Neural progenitor cell (in vitro differentiated cells): ENCODE results near the gene UTP3. TPM values are rescaled to one million over a fixed set of nuclear protein-coding genes. Genes with fewer than 3 reads are reported as not detected.
"Not testable (repeated sequence)": the region's sequence is repeated elsewhere in the genome, so short reads cannot be mapped to it uniquely, and the experiment has no call there.

Experiments used
- DNase-seq: peaks from one replicate; pipeline ENCODE4 v3.0.0-alpha.2; 2016; ENCODE audit warnings: low spot score
- H2AFZ ChIP-seq: fragments of 200-600 bp; sonication (generic); replicated peaks from 2 replicates; pipeline ENCODE4 v1.6.1; 2016; ENCODE audit warnings: antibody characterized with exemption
- H3F3A ChIP-seq: fragments of 200-600 bp; sonication (generic); 2 replicates; pipeline ENCODE4 v1.6.1; 2016; ENCODE audit warnings: antibody characterized with exemption, low read depth
- H3K27ac ChIP-seq: fragments of 200-600 bp; sonication (generic); 2 replicates; pipeline ENCODE4 v1.5.1; 2016; ENCODE audit warnings: mild to moderate bottlenecking
- H3K27me3 ChIP-seq: fragments of 200-600 bp; sonication (generic); 2 replicates; pipeline ENCODE4 v1.6.1; 2016; ENCODE audit warnings: mild to moderate bottlenecking, moderate library complexity
- H3K36me3 ChIP-seq: fragments of 200-600 bp; sonication (generic); 2 replicates; pipeline ENCODE4 v1.5.1; 2016
- H3K4me1 ChIP-seq: fragments of 200-600 bp; sonication (generic); 2 replicates; pipeline ENCODE4 v1.6.1; 2016; ENCODE audit warnings: mixed run types
- H3K4me2 ChIP-seq: fragments of 200-600 bp; sonication (generic); 2 replicates; pipeline ENCODE4 v1.6.1; 2016
- H3K4me3 ChIP-seq: fragments of 200-600 bp; sonication (generic); 2 replicates; pipeline ENCODE4 v1.5.1; 2016
- H3K79me2 ChIP-seq: fragments of 200-600 bp; sonication (generic); 2 replicates; pipeline ENCODE4 v1.6.1; 2016; ENCODE audit warnings: low read depth
- H3K9ac ChIP-seq: fragments of 200-600 bp; sonication (generic); 2 replicates; pipeline ENCODE4 v1.6.1; 2016
- H3K9me3 ChIP-seq: fragments of 200-600 bp; sonication (generic); 2 replicates; pipeline ENCODE4 v1.5.1; 2016; ENCODE audit warnings: low read depth
- H4K20me1 ChIP-seq: fragments of 200-600 bp; sonication (generic); 2 replicates; pipeline ENCODE4 v1.6.1; 2016; ENCODE audit warnings: low read depth
- H3K27ac Mint-ChIP-seq: 3 replicates; pipeline ENCODE4 v1.8.0; 2021; ENCODE audit warnings: mixed read lengths
- H3K27me3 Mint-ChIP-seq: 2 replicates; pipeline ENCODE4 v1.8.0; 2022; ENCODE audit warnings: low read depth, mild to moderate bottlenecking, inconsistent platforms, moderate library complexity, mixed read lengths; ENCODE audit not compliant: insufficient read depth
- H3K36me3 Mint-ChIP-seq: 3 replicates; pipeline ENCODE4 v1.8.0; 2021; ENCODE audit warnings: mixed read lengths
- H3K4me1 Mint-ChIP-seq: 3 replicates; pipeline ENCODE4 v1.8.0; 2021; ENCODE audit warnings: mixed read lengths
- H3K4me3 Mint-ChIP-seq: 3 replicates; pipeline ENCODE4 v1.8.0; 2021; ENCODE audit warnings: mild to moderate bottlenecking, moderate library complexity, mixed read lengths
- H3K9me3 Mint-ChIP-seq: 3 replicates; pipeline ENCODE4 v1.8.0; 2020; ENCODE audit warnings: mixed read lengths
- CTCF ChIP-seq: fragments of 200-600 bp; sonication (generic); IDR thresholded peaks from 2 replicates; pipeline ENCODE4 v1.5.1; 2017; ENCODE audit warnings: antibody characterized with exemption, mild to moderate bottlenecking
- EZH2 ChIP-seq: fragments of 200-600 bp; sonication (generic); IDR thresholded peaks from 2 replicates; pipeline ENCODE4 v1.6.1; 2017; ENCODE audit warnings: antibody characterized with exemption, mild to moderate bottlenecking, moderate library complexity
- EZH2phosphoT487 ChIP-seq: fragments of 200-600 bp; sonication (generic); IDR thresholded peaks from 2 replicates; pipeline ENCODE4 v1.6.1; 2017; ENCODE audit warnings: antibody characterized with exemption
- total RNA-seq: library from RNA; depleted of rRNA; stranded (reverse); fragments of >200 nt; gene quantifications from 2 replicates; pipeline ENCODE4 v1.2.3, GENCODE V29; 2015; ENCODE audit warnings: low replicate concordance

The UTP3 gene
- total RNA-seq, 1 donor from 2014 or later, result 19.8 TPM

DNA sequence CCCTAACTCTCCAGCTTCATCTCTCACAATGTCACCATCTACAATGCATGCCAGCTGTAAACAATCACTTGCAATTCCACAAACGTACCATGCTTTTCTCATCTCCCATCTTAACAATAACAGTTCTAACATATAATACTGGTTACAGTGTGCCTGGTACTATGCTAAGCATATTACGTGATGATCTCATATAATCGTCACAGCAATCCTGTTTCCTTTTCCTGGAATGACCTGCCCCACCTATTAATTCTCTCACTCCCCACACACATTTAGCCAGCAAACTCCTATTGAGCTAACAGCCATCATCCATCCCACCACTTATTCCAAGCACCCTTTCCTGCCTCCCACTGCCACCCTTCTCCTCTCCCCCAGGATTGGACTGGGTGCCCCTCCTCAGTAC lies 29.9 kb upstream of the UTP3 start:
- H3K4me2 ChIP-seq, result no peak overlapping the region
- no peak overlapping the region for H3K4me3 ChIP-seq
- no peaks in the 10 kb centered on the region for H3K27me3 Mint-ChIP-seq
- H3K36me3 Mint-ChIP-seq, result no peaks in the 10 kb centered on the region
- no peak for DNase-seq
- TF ChIP-seq EZH2 (no peak), EZH2phosphoT487 (no peak), CTCF (no peak)
- no peaks in the 10 kb centered on the region for H3K79me2 ChIP-seq
- H3K4me1 Mint-ChIP-seq, result no peaks in the 10 kb centered on the region
- H2AFZ ChIP-seq, result no peak overlapping the region
- no peaks in the 10 kb centered on the region for H3F3A ChIP-seq
- no peaks in the 10 kb centered on the region for H3K9me3 ChIP-seq
- H3K4me3 Mint-ChIP-seq, result no peak overlapping the region
- no peaks in the 10 kb centered on the region for H4K20me1 ChIP-seq
- no peak overlapping the region for H3K9ac ChIP-seq
- H3K27me3 ChIP-seq, result no peaks in the 10 kb centered on the region
- H3K9me3 Mint-ChIP-seq, result no peaks in the 10 kb centered on the region
- no peak overlapping the region for H3K27ac ChIP-seq
- H3K27ac Mint-ChIP-seq, result no peak overlapping the region
- H3K4me1 ChIP-seq, result no peaks in the 10 kb centered on the region
- no peaks in the 10 kb centered on the region for H3K36me3 ChIP-seq

DNA sequence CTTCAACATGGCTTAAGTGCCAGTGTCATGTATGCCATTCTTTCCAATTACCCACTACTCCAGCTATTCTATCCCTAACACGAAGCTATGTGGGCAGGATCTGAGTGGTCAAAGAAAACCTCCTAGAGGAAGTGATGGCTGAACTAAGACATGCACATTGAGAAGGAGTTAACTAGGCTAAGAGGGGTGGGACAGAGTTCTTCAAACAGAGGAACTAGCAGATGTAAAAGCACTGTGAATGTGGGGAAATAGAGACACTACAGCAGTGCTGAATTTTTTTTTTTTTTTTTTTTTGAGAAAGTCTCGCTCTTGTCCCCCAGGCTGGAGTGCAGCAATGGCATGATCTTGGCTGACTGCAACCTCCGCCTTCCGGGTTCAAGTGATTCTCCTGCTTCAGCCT lies 28.2 kb upstream of the UTP3 start:
- H3F3A ChIP-seq, result no peaks in the 10 kb centered on the region
- no peak overlapping the region for H2AFZ ChIP-seq
- no peak for DNase-seq
- Mint-ChIP-seq H3K4me1 (no peaks in the 10 kb centered on the region), H3K27ac (no peak overlapping the region), H3K36me3 (no peaks in the 10 kb centered on the region), H3K4me3 (no peak overlapping the region), H3K27me3 (no peaks in the 10 kb centered on the region), H3K9me3 (no peaks in the 10 kb centered on the region)
- H3K4me3 ChIP-seq, result no peak overlapping the region
- H3K4me2 ChIP-seq, result no peak overlapping the region
- no peaks in the 10 kb centered on the region for H3K79me2 ChIP-seq
- no peaks in the 10 kb centered on the region for H3K4me1 ChIP-seq
- no peak overlapping the region for H3K27ac ChIP-seq
- H4K20me1 ChIP-seq, result no peaks in the 10 kb centered on the region
- H3K36me3 ChIP-seq, result no peaks in the 10 kb centered on the region
- no peaks in the 10 kb centered on the region for H3K27me3 ChIP-seq
- TF ChIP-seq EZH2phosphoT487, result no peak
- TF ChIP-seq EZH2, result no peak
- no peak for TF ChIP-seq CTCF
- no peaks in the 10 kb centered on the region for H3K9me3 ChIP-seq
- no peak overlapping the region for H3K9ac ChIP-seq

DNA sequence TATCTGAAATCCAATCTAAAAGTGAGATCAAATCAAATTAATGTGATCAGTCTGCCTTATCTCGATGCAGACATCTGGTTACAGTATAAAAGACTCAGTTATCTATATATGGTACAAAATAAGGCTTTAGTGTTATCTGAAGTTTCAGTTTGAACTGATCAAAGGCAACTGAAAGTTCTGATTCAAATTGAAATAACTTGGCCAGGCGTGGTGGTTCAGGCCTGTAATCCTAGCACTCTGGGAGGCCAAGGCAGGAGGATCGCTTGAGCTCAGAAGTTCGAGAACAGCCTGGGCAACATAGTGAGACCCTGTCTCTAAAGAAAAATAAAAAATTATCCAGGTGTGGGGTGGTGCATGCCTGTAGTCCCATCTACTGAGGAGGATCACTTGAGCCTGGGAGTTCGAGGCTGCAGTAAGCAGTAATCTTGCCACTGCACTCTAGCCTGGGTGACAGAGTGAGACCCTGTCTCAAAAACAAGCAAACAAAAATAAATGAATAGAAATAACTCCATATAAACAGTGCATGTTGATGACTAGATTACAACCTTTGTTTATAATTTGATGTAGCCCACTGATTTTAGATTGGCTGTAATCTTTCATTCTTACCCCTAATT lies 26.9 kb upstream of the UTP3 start:
- H3K4me3 ChIP-seq, result not testable (repeated sequence)

DNA sequence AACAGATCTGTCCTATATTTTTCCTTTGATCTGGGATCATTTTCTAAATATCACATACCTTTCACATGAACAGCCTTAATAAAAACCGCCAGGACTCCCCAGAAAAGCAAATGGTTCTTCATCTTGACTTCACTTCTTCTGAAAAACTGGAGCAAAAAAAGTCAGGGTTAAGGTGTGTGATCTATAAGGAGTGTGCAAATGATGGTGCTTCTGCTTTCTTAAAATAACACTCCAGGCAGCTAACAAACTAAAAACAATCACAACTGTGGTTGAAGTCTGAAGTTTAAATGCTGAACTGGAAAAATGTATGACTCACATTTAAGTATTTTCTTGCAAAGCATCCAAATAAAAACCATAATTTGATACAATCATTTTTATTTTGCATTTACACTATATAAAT lies 22.0 kb upstream of the UTP3 start, which contains the start of gene JCHAIN:
Gene JCHAIN (minus strand): TSS at position 140 of the 400 bp plus-strand sequence. CDS start 18 bp downstream, at position 122.
- no peaks in the 10 kb centered on the region for H3F3A ChIP-seq
- H3K9me3 ChIP-seq, result no peaks in the 10 kb centered on the region
- Mint-ChIP-seq H3K4me1 (no peaks in the 10 kb centered on the region), H3K27ac (no peak within 1 kb of the TSS), H3K27me3 (no peaks in the 10 kb centered on the region), H3K4me3 (no peak within 1 kb of the TSS), H3K36me3 (no peaks in the 10 kb centered on the region), H3K9me3 (no peaks in the 10 kb centered on the region)
- no peaks in the 10 kb centered on the region for H3K36me3 ChIP-seq
- H3K27ac ChIP-seq, result no peak within 1 kb of the TSS
- H3K4me1 ChIP-seq, result no peaks in the 10 kb centered on the region
- no peak within 1 kb of the TSS for H3K4me3 ChIP-seq
- DNase-seq, result no peak
- H2AFZ ChIP-seq, result no peak within 1 kb of the TSS
- no peak within 1 kb of the TSS for H3K4me2 ChIP-seq
- H4K20me1 ChIP-seq, result no peaks in the 10 kb centered on the region
- H3K27me3 ChIP-seq, result no peaks in the 10 kb centered on the region
- no peaks in the 10 kb centered on the region for H3K79me2 ChIP-seq
- TF ChIP-seq CTCF (no peak), EZH2 (no peak)
- H3K9ac ChIP-seq, result no peak within 1 kb of the TSS

More for the DNA sequence above, 26.9 kb upstream of the UTP3 start:
- H3K79me2 ChIP-seq, H3K4me2 ChIP-seq, H3K27ac ChIP-seq, DNase-seq, H4K20me1 ChIP-seq, H2AFZ ChIP-seq, H3K36me3 ChIP-seq, H3K9me3 Mint-ChIP-seq, H3K9ac ChIP-seq, H3K4me1 Mint-ChIP-seq, H3K4me3 Mint-ChIP-seq, H3K27me3 ChIP-seq, H3K36me3 Mint-ChIP-seq, H3K4me1 ChIP-seq, H3K27ac Mint-ChIP-seq, H3K27me3 Mint-ChIP-seq, H3K9me3 ChIP-seq, H3F3A ChIP-seq: not testable (repeated sequence)
